Right renal cortex interstitium (tissue), 3 donors: ENCODE data around the gene HTR7. TPM values are rescaled to one million over a fixed set of nuclear protein-coding genes. Genes with fewer than 3 reads are reported as not detected.
"Not testable (repeated sequence)": the region's sequence is repeated elsewhere in the genome, so short reads cannot be mapped to it uniquely, and the experiment has no call there.

Experiments
- DNase-seq, 3 donors: peaks; one replicate each; pipeline ENCODE4 v3.0.0-alpha.2; 2013; ENCODE audit warnings: low read depth in 3 of 3, low spot score in 2 of 3
- polyA plus RNA-seq, 3 donors: library from polyadenylated mRNA; unstranded; fragments of 120-200 nt; gene quantifications; one replicate each; pipeline ENCODE4 v1.2.1, GENCODE V29; 2013; ENCODE audit not compliant: insufficient read length in 3 of 3

The HTR7 gene
- polyA plus RNA-seq, 3 donors: 0.57 to 1.1 (median 0.89) TPM

DNA sequence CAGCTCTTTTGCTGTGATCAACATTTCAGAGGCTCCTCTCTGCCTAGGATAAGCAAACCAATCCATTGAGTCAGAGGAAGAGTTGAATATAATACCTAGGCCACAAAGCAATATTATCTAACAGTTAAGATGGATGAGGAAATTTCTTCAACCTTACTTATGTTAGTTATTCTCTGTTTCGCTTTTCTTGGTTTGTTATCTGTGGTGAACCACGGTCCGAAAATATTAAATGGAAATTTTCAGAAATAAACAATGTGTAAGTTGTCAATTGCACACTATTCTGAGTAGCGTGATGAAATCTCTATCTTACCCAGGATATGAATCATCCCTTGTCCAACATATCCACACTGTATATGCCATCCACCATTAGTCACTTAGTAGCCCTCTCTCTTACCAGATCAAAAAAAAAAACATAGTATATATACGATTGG is 1.5 kb upstream of the HTR7 start:
- no peak for DNase-seq

- no peak for DNase-seq
Observed at GRCh38 chr10:90858461-90858968, 676 bp upstream of the HTR7 start.

DNA sequence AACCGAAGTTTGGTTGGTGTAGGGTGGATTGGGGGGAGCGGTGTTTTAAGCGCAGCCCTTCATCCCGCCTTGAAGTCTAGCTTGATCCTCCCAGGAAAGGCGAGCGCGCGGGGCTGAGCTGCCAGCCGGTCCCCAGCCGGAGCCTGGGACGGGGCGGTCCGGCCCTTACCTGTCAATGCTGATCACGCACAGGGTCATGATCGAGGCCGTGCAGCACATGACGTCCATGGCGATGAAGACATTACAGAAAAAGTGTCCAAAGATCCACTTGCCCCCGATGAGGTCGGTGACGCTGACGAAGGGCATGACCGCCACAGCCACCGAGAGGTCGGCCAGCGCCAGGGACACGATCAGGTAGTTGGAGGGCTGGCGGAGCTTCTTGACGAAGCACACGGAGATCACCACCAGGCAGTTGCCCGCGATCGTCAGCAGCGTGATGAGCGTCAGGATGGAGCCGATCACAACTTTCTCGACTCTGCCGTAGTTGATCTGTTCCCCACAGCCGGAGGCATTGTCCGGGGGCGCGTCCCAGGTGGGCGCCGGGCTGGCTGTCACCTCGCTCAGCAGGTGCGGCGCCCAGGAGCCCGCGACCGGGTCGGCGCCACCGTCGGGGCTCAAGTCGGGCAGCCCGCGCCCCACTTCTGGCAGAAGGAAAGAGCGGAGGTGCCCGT is 740 bp downstream of the HTR7 start:
- no peak for DNase-seq

GRCh38 chr10:90856261-90856660 is 1.6 kb downstream of the HTR7 start:
- DNase-seq: no peak

DNA sequence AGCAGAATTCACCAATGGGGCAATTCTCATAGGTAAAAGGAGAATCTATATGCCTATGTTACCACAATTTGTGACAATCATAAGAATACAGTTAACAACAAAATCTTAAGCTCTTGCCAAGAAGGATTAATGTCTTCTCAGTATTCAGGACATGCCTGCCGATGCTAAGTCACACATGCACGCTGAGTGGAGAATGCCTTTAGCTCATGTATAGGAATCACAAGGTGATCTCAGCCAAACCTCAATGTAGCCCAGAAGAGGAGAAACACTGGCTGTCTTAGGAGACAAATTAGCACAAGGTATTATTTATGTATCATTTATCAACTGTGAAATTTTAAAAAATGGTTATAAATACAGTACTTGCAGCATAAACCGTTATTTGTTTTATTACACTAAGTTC is 2.7 kb downstream of the HTR7 start:
- DNase-seq: no peak

DNA sequence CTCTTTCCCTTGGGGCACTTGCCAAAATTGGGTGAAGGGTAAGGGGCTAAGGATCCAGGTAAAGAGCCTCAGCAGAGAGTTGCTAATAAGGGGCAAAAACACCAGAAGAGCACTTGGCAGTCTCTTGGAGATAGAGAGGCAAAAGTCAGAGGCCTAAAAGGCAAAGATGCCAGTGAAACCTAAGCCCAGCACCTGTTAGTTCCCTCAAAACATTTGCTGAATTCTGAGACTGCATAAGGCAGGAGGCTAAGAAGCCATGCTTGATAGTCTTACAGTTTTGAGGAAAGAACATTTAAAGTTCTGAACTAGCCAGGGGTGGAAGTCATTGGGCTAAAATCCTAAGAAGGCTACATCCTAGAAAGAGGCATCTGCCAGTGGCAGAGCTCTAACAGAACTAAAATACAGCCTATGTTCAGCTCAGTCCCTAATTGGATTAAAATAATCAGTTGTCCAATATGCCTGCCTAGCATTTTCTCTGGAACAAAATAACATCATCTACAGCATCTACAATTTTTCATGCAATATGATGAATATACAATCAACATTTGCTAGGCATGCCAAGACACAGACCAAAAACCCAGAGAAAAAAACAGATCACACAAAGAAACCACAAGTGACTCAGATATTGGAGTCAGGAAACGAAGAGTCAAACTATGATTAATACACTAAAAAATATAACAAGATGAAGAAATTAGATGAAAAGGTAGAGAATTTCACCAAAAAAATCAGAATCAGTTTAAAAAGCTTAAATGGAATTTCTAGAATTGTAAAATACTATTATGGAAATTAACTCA is 7.7 kb downstream of the HTR7 start:
- DNase-seq: no peak

GRCh38 chr10:90847436-90847835 is 10.4 kb downstream of the HTR7 start:
- no peak for DNase-seq

DNA sequence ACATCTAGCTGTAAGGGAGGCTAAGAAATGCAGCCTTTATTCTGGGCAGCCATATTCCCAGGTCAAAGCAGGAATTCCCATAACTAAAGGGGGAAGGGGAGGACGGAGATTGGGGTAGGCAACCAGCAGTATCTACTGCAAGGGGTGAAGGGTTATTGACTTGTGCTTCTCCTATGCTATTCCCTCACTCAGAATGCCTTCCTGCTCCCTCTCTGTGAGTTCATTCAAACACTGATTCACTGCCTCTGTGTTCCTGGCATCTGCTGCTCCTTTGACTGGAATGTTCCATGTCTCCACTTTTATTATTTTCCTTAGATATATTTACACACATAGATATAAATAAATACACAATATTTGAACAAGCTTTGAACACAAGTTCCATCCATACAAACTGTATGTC is 11.1 kb downstream of the HTR7 start:
- no peak for DNase-seq

GRCh38 chr10:90845726-90846125 is 12.1 kb downstream of the HTR7 start:
- DNase-seq: no peak

GRCh38 chr10:90842725-90843124 is 15.1 kb downstream of the HTR7 start:
- DNase-seq: no peak

DNA sequence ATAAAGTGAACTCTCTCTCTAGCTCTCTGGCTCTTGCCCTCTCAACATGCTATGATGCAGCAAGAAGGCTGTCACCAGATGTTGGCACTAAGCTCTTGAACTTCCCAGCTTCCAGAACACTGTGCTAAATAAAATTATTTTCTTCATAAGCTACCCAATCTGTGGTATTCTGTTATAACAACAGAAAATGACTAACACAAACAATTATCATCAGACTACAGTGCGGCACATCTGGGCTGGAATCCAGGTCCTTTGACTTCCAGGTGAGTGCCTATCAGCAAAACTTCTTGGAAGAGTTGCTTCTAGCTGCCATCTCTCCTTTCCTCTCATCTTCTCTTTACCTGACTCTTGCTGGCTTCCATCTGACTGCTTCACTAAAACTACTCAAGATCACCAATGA is 20.4 kb downstream of the HTR7 start:
- DNase-seq: no peak

- DNase-seq: no peak
Observed at GRCh38 chr10:90834326-90834725, 23.5 kb downstream of the HTR7 start.

- DNase-seq: no peak
Observed at GRCh38 chr10:90832111-90832510, 25.7 kb downstream of the HTR7 start.

- no peak for DNase-seq
Observed at GRCh38 chr10:90822508-90822907, 35.3 kb downstream of the HTR7 start.

GRCh38 chr10:90821864-90822263 is 36.0 kb downstream of the HTR7 start:
- DNase-seq: not testable (repeated sequence)

DNA sequence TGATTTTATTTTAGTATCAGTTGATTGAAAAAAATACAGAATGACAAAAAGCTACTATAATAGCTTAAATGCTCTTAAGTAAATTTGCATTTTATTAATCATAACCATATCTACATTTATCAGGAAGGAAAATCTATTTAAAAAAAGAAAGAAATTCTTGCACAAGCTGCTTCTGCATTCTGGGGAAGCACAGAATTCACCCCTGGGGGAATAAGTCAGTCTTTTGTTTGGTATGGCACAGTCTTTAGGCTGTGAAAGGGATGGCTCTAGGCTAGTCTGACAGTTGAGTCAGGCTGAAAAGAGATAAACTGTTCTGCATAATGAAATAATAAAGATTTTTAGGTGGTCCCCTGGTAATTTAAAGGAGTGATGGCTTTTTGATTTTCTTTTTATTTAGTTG is 37.9 kb downstream of the HTR7 start:
- no peak for DNase-seq

- no peak for DNase-seq
Observed at GRCh38 chr10:90818736-90819135, 39.1 kb downstream of the HTR7 start.

- no peak for DNase-seq
Observed at GRCh38 chr10:90817128-90817889, 40.5 kb downstream of the HTR7 start.

GRCh38 chr10:90816466-90816865 is 41.4 kb downstream of the HTR7 start:
- DNase-seq: no peak

DNA sequence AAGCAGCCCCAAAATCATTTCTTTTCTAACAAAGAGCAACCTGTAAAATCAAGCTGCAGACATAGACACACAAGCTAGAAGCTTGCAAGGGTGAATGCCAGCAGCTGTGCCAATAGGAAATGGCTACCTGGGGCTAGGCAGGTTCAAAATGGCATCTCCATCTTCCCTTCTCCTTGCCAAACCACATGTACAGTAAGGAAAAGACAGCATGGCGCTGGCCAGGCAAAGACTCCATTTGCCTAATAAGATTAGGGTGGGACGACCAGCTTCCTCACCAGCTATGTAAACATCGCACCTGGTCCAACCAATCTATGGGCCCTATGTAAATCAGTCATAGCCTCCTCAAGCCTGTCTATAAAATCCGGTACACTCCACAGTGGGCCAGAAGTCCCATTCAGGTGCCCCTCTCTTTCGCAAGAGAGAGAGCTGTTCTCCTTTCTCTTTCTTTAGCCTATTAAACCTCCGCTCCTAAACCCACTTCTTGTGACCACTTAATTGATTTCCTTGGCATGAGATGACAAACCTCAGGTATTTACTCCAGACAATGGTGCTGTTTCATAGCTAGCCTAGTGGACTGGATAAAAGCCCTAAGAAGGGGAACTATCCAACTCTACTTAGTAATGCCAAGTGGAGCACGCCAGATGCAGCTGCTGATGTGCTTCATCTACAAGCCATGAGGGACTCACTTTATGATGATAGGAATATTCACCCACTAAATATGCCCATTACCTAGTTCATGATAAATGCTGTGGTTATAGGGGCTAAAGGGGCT is 44.1 kb downstream of the HTR7 start:
- no peak for DNase-seq

- not testable (repeated sequence) for DNase-seq
Observed at GRCh38 chr10:90807106-90807505, 50.7 kb downstream of the HTR7 start.
